Adrenal gland (tissue), 5 donors: ENCODE data around the gene PRDM11.

ENCODE experiments used
- POLR2A ChIP-seq, 2 donors: fragments of 450-650 bp; IDR thresholded peaks; one replicate each; pipeline ENCODE4 v1.6.1; 2017; ENCODE audit warnings: antibody characterized with exemption in 2 of 2, mild to moderate bottlenecking in 2 of 2, moderate library complexity in 1 of 2
- TF ChIP-seq, protein P1 (sequence below), 6 experiments: fragments of 450-650 bp in 4 of 6; fragments of 200-600 bp in 2 of 6; sonication (generic) in 1 of 6; IDR thresholded peaks; 1 replicate in 5 of 6; 2 replicates in 1 of 6; pipeline versions ENCODE4 v1.5.1 to v1.8.0; 2016 to 2021; ENCODE audit warnings: antibody characterized with exemption in 6 of 6, mild to moderate bottlenecking in 2 of 6, moderate library complexity in 1 of 6
- donor health status: DM: no; HTN: no; CAD: no.

- TF ChIP-seq, protein P1, sequence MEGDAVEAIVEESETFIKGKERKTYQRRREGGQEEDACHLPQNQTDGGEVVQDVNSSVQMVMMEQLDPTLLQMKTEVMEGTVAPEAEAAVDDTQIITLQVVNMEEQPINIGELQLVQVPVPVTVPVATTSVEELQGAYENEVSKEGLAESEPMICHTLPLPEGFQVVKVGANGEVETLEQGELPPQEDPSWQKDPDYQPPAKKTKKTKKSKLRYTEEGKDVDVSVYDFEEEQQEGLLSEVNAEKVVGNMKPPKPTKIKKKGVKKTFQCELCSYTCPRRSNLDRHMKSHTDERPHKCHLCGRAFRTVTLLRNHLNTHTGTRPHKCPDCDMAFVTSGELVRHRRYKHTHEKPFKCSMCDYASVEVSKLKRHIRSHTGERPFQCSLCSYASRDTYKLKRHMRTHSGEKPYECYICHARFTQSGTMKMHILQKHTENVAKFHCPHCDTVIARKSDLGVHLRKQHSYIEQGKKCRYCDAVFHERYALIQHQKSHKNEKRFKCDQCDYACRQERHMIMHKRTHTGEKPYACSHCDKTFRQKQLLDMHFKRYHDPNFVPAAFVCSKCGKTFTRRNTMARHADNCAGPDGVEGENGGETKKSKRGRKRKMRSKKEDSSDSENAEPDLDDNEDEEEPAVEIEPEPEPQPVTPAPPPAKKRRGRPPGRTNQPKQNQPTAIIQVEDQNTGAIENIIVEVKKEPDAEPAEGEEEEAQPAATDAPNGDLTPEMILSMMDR (IDR thresholded peaks at IDR 0.05): no peak
- TF ChIP-seq POLR2A (IDR thresholded peaks at IDR 0.05): no peak
Observed at GRCh38 chr11:45272701-45273100, 126.3 kb downstream of the PRDM11 start.
